SKM-1 treated with dmso at 0.1 percent for 144 hours (cell line): ENCODE results near the gene KCNMB2.
"Not testable (repeated sequence)": the region's sequence is repeated elsewhere in the genome, so short reads cannot be mapped to it uniquely, and the experiment has no call there.

ENCODE experiments used
- DNase-seq: peaks from one replicate; lab custom pipeline; 2025; ENCODE audit not compliant: unreplicated experiment; lab: John Stamatoyannopoulos, UW

The KCNMB2 gene

DNA sequence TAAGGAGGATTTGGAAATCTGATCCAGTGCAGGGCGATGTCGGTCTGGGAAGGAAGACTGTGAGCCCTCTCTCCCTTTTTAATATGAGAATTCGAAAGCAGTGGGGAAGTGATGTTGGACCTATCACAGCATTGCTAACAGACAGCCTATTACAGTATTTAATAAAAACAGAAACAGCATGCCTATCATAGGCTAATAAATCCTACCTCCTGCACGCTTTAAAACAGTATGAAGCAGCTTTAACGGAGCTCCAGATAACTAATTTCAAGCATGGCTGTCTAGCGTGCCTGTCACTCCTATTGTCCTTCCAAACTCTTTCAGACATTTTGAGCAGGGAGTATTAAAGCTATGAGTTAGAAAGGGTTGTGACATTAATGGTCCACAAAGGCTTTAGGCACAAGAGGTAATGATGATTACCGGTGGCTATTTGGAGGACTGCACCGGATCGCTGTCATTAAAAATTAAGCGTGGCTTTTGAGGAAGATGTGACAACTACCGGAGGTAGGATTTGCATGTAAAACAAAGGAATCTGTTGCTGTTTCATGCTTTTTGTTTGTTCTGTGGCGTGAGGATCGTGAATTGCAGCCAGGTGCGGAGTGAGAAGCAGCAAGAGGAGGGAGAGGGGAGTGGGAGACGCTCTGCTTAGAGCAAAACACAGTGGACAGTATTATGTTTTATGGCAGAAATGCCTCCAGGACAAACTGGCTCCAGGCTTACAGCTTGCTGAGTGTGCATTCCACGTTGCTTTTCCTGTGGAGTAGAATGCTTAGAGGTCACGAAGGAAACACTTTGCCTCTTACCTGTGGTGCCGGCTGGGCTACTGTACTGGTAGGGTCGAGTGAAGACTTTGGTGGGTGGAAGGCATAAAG lies at the start of gene KCNMB2:
KCNMB2 (plus strand) TSS at position 226 of the 869 bp plus-strand sequence.
- DNase-seq: no peak

DNA sequence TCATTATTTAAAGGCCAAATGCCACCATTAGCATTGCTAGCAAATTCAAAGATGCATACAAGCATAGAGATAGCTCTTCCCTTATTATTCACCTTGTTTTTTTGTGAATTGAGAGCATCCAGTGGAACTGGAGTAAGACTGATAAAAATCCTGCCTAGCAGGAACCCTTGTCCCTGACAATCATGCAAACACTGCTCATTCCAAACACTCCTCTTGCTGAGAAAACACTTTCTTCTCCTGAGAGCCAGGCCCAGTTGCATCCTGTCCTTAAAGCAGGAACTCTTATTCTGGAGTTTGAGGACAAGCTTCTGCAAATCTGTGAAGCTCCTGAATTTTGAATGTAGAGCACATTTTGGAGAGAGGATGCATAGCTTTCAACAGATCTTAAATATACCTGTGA lies 49.3 kb upstream of the KCNMB2 start:
- DNase-seq: no peak

DNA sequence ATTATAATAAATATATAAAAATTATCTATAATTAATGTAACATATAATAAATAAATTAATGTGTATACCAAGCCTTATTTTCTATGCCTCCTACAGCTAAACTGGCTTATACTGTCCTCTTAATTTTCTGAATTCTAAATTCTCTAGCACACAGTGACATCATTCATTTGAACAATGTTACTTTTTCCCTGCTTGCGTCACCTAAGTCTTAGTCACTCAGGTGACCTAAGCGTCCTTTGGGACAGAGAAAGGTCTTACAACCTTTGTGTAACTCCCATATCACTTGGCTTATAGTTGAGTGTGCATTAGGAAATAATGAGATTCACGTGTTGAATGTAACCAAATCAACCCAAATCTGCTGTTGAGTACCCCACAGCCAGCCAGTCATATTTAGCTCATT lies 48.5 kb upstream of the KCNMB2 start:
- no peak for DNase-seq

DNA sequence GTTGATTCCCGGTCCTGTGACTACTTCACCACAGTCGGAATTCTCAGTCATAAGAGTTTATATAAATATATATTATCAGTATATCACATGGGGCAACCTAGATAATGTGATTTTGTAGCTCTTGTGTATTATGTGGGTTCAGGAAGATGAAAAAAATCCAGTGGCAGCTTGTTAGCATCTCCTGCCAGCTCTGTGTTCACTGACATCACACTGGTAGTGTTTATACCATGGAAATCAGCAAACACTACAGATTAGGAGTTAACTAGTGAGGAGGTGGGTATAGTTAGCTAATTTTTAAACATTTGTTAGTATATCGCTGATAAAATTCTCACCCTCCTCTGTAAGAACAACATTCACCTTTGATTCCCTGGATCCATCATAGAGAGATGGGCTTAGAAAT lies 44.5 kb upstream of the KCNMB2 start:
- DNase-seq: no peak

DNA sequence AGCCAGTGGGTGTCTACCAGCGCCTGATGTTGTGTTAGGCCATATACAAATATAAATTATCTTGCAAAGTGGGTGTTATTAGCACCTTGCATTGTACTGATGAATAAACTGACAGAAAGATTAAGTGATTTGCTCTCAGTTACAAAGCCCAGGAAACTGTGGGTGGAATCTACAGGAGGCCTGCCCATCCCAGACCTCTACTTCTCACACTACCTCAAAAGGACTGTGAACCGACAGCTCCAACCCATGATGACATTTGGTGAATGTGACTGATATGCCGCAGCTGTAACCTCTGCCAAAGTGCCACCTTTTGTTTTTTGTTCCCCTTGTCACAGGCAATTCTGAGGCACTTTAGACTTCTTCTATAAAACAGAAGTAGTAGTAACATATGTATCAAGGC lies 43.7 kb upstream of the KCNMB2 start:
- DNase-seq: no peak

DNA sequence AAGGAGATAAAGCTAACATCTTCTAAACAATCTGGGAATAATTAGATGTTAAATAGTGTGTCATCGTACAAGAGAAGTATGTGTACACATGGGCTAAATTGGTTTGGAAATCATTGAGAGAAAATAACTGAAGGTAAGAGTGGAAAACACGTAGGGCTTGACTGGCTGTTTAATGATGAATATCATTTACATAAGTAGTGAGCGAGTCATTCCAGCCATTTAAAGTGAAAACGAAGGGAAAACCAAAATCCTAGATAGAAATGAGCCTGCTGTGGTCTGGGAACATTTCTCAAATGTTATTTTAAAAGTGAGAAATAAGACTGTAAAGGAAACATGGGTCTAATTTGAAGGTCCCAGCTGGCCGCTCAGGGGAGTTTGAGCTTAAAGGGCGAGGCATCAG lies 41.9 kb upstream of the KCNMB2 start:
- no peak for DNase-seq

DNA sequence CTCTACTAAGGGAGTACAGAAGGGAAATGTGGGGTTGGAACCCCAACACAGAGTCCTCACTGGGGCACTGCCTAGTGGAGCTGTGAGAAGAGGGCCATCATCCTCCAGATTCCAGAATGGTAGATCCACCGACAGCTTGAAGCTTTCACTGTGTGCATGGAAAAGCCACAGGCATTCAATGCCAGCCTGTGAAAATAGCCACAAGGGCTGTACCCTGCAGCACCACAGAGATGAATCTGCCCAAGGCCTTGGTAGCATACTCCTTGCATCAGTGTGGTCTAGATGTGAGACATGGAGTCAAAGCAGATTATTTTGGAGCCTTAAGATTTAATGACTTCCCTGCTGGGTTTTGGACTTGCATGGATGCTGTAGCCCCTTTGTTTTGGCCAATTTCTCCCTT lies 39.3 kb upstream of the KCNMB2 start:
- DNase-seq: no peak

DNA sequence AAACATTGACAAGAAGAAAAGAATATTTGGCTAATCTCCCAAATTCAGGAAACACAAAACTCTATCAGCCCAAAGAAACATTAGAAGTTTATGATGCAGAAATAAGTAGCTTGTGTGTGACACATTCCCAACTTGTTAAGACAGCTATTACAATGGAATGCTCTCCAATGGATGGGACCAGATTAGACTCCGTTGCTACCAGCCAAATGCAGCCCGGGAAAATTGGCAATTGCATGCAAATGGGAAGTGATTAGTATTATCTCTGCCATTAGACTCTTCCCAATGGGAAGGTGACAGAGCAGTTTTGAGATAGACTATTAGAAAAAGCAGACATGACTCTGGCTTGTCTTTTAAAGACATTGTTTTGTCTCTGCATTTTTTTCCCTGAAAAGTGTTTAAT lies 37.4 kb upstream of the KCNMB2 start:
- DNase-seq: no peak

DNA sequence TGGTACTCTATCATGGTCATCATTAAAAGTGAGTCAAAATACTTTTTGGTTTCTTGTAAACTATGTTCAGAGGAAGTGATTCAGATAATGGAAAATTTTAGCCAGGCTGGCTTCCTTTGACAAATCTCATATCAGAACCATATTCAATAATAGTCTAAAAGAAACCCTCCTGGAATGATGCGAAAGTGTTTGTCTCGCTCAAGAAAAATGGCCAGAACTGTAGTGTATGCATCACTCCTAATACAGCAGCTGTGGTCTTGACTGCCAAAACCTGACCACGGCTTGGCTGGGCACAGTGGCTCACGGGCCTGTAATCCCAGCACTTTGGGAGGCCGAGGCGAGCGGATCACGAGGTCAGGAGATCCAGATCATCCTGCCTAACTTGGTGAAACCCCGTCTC lies 35.6 kb upstream of the KCNMB2 start:
- no peak for DNase-seq

DNA sequence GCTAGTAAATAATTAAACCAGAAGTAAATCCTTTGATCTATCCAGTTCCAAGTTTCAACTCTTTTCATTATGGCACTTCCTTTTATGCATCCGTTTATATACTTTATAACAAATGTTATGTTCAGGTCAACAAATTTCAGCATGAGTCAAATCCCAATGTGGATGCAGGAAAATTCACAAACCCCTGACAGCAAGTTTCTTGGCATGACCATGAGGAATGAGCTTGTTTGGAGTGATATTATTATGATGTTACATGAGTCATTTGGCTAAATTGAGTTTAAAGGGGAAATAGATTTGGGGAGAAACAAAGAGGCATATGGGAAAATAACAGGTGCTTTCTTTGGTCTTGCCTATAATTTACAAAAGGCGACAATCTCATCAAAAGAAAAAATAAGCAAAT lies 32.1 kb upstream of the KCNMB2 start:
- DNase-seq: no peak

DNA sequence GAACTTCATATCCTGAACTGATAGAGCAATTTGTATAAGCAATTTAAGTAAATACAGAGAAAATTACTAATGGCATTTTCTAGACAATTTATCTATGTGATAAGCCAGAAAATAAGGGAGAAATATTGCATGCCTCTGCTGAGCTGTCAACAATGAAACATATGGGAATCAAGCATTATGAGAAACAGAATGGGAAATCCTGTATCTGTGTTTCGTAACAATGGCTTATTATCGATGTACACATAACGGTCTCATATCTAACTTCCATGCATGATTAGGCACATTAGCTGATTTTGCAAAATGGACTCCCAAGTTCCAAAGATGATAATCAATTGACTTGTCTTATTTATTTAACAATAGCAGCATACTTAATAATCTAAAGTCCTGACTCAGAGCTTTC lies 30.4 kb upstream of the KCNMB2 start:
- DNase-seq: no peak

DNA sequence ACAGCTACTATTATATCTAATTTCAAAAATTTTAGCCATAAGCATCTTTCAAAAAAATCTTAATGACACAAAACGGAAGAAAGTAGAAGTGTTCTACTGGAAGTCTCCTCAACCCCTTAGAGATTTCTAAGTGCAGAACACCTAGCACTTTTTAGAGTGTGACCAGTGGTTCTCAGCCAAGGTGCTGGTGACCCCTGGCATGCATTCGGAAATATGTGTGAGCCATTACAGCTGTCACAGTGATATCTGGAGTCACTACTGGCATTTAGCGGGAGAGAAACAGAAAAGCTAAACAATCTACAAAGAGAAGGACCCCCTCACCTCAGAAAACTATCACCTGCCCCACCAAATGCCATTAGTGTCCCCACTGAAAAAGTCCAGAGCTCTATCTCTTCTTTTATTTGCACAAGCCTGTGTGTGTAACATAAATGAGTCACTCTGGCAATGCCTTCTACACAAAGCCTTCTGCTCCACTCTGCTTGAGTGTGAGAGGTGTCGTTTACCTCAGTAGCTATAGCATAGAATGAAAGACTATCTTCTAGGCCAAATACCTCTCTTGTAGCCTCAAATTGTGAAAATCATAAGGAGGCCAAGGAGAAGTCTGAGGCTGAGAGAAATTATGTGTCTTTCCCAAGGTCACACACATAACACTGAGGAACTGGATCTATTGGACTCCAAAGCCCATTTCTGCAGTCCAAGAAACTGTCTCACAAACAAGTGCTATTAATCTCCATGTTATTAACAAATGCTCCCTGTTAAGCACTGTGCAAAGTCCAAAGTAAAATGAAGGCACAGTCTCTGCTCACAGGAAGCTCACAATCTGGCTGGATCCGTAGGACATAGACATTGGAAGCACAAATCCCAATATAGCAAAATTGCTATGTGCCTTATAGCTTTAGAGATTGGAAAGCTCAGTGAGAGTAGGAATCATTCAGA lies 28.5 kb upstream of the KCNMB2 start:
- no peak for DNase-seq

DNA sequence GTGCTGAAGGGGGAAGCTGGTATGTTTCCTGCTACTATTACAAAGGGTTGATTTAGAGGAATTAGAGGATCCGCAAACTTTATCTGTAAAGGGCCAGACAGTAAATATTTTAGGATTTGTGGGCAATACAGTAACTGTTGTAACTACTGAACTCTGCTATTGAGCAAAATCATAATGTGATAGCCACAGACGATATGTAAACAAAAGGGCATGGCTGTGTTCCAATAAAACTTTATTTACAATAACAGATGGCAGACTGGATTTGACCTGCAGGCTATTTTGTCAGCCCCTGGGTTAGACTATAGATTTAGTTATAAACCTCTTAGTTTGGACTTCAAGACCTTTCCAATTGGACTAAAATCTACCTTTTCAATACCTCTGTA lies 27.8 kb upstream of the KCNMB2 start:
- DNase-seq: no peak

DNA sequence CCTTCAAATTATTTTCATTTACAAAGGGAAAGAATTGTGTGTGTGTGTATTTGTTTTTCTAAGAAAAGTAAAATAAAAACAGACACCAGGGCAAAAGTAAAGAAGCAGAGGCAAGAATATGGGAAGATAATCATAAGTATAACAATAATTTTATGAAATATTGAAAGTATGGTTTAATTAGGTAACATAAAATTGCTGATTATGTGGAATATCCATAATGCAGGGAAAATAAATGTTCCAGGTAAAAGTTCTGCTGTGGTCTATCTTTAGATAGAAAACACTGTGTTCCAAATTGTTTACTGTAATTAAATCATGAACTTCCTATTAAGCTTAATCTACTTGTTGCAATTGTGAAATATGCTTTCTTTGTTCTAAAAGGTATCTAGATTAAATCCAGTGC lies 25.7 kb upstream of the KCNMB2 start:
- DNase-seq: no peak

DNA sequence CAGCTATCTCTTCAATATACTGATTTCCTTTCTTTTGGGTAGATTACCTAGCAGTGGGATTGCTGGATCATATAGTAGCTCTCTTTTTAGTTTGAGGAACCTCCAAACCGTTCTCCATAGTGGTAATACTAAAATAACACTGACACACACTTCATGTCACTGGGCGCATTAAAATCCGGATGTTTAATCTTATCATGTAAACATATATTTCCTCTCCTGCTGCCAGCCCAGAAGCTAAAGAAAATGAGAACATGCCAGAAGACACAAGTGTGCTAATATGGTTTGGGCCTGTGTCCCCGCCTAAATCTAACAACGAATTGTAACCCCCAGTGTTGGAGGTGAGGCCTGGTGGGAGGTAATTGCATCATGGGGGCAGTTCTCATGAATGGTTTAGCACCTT lies 23.6 kb upstream of the KCNMB2 start:
- DNase-seq: no peak

DNA sequence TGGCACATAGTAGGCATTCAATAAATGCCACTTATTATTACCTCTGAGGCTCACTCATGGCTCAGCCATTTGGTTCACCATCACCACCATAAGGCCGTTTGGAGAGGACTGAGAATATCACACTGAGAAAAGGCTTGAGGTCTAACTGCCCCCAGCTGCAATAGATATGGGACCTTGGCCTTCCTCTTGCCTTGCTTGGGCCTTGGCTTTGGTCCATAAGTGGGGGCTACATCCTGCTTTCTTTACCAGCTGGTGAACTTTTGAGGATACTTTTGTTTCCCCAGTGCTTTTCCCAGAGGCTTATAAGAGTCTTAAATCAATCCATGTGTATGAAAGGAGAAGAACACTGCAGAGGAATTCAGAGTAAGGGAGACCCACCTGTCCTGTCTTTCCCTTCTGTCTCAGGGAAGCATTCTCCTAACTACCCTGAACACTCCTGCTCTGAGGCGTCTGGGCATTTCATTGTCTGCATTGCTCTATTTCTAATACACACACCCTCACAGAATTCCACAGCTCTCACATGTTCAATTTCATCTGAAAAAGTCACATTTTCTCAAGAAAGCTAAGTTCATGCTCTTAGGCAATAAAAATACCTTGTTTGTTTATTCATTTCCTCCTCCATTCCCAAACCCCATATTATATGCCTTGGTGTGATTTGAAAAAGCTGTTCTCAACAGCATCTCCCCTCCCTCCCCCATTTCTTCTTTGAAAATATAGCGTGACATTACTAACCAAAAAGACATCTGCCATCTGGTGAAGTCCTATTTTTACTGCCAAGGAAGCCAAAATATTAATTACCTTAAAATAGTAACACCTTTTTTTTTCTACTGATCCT lies 22.5 kb upstream of the KCNMB2 start:
- DNase-seq: no peak

DNA sequence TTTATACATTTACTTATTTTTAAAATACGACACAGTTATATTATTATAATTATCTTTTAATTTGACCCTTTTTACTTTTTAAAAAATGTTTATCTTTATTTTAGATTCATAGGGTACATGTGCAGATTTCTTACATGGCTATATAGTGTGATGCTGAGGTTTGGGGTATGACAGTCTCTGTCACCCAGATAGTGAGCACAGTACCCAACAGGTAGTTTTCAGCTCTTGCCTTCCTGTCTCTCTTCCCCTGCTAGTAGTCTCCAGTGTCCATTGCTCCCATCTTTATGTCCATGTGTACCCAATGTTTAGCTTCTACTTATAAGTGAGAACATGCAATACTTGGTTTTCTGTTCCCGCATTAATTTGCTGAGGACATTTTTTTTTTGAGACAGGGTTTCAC lies 21.8 kb upstream of the KCNMB2 start:
- no peak for DNase-seq

DNA sequence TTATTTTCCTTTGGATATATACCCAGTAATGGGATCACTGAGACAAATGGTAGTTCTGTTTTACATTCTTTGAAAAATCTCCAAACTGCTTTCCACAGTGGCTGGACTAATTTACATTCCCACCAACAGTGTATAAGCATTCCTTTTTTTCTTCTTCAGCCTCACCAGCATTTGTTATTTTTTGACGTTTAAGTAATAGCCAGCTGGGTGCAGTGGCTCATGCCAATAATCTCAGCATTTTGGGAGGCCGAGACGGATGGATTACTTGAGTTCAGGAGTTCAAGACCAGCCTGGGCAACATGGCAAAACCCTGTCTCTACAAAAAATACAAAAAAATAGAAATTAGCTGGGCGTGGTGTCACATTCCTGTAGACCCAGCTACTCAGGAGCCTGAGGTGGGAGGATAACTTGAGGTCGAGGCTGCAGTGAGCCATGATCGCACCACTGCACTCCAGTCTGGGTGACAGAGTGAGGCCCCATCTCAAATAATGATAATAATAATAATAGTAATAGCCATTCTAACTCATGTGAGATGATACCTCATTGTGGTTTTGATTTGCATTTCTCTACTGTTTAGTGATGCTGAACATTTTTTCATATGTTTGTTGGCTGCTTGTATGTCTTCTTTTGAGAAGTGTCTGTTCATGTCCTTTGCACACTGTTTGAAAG lies 21.0 kb upstream of the KCNMB2 start:
- not testable (repeated sequence) for DNase-seq

DNA sequence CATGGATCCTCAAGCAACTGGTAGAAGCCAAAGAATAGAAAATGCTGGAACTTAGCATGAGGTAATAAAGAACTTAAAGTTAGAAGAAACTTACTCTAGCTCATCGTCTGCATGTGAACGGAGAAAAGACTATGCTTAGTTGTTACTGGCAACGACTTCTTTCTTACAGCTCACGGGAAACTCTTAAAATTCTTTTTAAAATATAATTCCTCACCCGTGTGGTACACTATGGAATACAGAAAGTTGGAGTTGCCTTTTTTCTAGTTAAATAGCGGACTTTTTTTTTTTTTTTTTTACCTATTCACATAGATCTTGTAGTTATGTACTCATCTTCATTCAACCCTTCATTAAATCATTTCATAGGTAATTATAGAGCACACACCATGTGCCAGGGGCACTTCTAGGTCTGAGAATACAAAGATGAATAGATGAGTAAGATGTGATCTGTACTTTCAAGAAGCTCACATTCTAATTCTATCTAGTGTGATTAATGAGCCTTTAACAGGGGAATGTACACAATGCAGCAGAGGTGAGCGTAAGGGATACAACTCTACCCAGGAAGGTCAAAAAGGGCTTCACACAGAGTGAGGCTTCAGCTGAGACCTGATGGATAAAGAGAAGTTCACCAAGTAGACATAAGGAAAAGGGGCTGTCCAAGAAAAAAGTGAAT lies 18.4 kb upstream of the KCNMB2 start:
- DNase-seq: no peak
